Activated CD4-positive, CD25-positive, alpha-beta regulatory T cell treated with anti-CD3 and anti-CD28 coated beads, Interleukin-2, amount 50 U/mL, for 72 hours (primary cell): ENCODE data around the gene SLC25A48.

Source experiments
- DNase-seq: peaks from one replicate; pipeline ENCODE4 v3.0.0; 2021

The SLC25A48 gene, protein sequence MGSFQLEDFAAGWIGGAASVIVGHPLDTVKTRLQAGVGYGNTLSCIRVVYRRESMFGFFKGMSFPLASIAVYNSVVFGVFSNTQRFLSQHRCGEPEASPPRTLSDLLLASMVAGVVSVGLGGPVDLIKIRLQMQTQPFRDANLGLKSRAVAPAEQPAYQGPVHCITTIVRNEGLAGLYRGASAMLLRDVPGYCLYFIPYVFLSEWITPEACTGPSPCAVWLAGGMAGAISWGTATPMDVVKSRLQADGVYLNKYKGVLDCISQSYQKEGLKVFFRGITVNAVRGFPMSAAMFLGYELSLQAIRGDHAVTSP

DNA sequence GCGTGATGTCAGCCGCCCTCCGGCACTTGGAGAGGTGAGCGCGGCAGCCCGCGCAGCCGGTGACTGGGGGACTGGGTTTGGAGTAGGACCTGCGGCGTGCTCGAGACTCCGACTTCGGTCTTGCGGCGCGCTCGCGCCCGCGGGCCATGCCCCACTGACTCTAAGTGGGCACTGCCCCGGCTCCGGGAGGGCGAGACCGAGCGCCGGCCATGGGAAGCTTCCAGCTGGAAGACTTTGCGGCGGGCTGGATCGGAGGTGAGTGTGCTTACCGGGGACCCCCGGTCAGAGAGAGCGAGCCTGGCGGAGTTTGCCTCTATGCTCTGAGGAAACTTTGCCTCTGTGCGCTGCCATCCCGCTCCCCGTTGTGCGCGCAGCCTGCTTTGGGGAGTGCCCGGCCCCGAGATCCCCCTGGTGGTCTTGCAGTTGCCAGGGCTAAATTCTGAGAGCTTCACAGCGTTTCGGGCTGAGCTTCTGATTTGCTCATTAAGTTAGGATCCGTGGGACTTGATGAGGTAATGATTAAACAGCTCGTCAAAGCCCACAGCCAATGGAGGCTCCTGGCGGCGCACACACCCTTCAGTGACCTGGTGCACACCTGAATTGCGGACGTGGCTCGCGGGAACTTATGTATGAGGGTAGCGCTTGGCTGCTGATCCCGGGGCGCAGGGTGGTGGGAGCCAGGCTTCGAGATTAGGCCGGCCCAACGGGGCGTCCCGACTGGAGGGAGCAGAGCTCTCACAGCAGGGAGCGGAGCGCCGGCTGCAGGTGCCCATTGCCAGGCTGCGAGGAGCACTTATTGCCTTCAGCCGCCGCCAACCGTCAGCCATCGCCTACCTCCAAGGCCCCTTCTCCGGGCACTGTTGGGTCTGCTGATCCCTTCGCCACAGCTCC is at the start of gene SLC25A48:
Gene SLC25A48, plus strand, starts transcription at position 25 of the 891 bp plus-strand sequence. Its CDS starts 185 bp downstream, at position 210.
- no peak for DNase-seq

DNA sequence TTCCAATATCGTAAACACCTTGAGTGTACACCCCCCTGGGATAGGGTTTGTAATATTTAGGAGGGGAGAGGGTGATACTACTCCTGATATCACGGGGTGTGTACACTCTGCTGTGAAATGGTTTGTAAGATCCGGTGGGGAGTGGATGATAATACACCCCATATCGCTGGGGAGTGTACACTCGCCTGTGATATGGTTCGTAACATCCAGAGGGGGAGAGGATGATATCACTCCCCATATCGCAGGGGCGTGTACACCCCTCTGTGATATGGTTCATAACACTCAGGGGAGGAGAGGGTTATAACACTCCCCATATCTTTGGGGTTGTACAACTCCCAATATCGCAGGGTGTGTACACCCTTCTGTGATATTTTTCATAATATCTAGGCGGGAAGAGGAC is 33.8 kb upstream of the SLC25A48 start:
- no peak for DNase-seq

DNA sequence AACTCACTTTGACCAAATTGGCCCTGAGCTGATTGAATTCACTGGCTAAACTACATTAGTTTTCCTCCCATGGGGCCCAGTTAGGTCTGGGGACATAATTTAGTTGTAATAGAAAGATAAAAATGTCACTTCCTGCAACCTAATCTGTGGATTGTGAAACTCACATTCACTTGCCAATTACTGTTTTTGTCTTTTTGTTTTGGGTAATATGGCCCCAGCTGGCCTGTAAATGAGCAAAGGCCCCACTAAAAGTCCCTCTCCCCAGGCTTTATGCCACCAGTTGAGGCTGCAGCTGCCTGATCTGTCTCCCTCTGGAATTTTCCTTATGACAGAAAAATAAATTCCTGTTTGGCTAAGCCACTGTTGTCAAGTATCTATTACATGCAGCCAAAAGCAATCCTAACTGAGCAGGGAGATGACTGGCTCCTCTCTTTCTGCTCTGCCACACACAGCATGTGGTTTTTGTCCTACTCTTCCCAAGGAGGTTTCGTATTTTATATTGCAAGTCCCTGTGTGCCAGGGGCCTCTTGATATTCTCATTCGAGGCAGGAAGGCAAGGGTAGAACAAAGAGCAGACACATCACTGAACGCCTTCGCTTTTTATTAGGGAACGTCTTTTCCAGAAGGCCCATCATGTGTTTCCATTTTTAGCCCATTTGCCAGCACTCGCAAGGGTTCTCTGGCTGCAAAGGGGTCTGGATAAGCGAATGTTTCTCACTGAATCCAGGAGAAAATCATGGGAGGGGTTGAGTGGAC is 24.1 kb upstream of the SLC25A48 start:
- DNase-seq: no peak

DNA sequence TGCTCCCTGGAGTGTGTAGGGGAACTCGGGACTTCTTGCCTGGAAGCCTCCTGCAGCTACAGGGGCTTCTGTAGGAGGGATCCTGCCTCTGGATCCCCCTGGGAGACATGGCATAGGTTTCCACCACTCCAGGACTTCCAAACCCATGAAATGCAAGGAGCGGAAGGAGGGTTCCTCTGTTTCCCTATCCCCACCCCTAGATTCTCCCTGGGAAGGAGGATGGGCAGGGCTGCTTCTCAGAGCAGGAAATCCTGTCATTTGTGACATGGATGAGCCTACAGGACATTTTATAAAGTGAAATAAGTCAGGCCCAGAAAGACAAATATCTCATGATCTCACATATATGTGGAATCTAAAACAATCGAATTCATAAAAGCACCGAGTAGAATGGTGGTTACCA is 23.5 kb upstream of the SLC25A48 start:
- no peak for DNase-seq

DNA sequence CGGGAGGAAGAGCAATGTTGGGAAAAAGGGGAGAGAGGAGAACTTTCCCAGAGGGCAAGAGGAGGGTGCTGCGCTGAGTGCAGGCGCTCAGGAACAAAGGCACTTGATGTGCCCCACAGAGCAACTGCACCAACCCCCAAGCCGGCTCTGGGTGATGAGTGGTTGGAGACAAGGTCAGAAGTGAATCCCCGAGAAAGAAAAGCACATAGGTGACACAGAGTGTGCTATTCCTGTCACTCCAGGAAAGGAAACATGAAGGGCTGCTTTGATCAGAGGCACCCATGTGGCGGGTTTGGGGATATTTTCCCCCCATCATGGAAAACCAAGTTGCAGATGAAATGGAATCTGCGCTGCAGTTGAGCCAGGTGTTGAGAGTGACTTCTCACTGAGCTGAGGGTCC is 20.7 kb upstream of the SLC25A48 start:
- no peak for DNase-seq

DNA sequence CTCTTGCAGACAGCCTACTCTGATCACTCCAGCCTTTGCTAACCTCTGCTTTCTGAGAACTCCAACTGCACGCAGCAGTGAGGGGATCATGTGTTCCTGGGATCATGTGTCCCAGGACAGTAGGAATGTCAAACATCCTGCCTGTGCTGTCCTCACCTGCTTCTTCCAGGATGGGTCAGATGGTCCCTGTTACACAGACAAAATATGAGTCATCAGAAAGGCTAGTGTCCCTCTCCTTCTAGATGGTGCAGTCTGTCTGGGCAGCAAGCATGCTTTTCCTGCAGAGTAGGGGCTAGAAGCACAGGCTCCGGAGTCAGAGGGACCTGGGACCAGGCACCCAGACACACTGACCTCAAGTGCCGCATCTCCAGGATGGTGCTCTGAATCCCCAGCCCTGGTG is 20.1 kb upstream of the SLC25A48 start:
- no peak for DNase-seq

DNA sequence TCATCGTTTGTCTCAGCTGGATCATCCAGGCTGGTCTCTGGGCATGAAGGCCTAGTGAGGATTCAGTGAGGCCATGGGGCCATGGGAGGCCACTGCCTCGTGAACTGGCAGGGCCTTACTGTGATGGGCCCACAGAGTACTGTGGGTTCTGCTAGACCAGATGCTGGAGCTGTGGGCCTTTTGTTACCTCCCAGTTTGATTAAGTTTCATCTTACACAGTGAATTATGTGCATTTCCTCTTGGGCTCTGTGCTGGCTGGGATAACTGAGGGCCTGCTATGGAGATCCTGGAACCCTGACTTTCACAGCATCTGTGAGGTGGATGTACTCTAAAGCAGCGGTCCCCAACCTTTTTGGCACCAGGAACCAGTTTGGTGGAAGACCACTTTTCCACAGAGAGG is 19.7 kb upstream of the SLC25A48 start:
- no peak for DNase-seq

DNA sequence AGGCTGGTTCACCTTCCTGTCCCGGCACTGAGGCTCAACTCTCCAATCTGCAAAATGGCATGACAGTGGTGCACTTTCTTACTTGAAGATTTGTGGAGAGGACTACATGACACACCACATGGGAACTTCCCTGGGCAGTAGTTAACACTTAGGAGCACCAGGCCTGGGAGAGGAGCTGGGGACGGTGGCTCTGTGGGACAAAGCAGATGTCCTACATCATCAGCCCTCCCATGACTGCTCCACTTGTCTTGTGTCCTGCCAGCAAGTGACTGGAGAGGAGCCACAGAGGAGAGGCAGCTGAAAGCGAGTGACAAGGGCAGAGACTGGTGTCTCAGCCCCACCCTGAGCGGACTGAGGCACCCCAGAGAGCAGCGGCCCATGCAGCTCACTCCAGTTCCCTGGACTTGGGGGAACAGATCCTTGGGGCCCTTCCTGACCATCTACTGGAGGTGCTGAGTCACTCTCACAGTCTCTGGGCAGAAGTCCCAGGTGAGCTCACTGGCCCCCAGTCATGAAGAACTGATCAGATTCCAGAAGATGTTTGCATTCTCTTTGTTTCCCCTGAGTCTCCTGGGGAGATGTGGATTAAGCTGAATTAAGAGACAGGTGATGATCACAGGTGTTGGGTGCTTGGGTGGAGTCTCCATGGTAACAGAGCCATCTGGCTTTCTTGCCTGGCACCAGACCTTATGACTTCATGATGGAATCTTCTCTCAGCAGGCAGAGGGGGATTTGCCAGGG is 13.2 kb upstream of the SLC25A48 start:
- DNase-seq: no peak

DNA sequence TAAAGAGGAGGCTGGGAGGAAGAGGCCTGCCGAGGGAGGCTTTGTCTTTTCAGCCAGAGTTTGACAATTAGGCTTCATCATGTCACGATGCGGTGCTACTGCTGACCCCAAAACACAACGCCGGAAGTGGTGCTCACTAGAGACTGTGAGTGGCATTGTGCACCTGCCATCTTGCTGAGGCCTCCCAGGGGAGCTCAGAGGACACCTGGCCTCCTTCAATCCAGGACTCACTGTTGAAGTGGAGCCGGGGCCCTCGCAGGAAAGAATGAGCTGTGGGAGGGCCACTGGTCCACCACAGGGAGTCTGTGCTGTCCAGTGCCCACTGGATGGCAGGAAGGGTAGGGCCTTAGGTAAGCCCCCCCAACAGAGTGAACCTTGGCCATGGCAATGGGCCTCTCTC is 12.7 kb upstream of the SLC25A48 start:
- DNase-seq: no peak

DNA sequence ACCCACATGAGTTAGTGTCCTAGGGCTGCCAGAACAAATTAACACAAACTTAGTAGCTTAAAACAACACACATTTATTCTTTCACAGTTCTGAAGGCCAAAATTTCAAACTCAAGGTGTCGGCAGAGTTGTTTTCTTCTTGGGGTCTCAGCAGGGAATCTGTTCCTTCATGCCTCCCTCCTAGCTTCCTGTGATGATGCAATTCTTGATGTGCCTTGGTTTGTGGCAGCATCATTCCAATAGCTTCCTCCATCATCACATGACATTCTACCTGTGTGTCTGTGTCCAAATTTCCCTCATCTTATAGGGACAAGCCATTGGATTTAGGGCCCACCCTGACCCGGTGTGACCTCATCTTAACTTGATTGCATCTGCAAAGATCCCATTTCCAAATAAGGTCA is 12.2 kb upstream of the SLC25A48 start:
- no peak for DNase-seq

DNA sequence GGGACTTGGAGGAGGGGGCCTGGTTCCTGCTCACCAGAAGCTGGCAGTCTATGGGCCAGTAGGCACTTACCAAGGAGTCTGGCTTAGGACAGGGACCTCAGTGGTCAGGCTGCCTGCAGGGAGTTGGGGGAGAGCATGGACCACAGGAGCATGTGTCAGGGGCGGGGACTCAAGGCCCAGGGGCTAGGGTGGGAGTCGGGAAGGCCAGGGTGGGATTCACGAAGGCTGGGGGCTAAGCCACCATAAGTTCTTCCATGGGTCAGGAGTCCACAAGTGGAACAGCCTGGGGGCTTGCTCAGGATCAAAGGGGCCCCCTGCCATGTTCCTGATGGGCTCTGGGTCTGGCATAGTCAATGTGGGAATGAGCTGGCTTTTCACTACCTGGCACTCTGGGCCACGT is 11.5 kb upstream of the SLC25A48 start:
- DNase-seq: no peak

DNA sequence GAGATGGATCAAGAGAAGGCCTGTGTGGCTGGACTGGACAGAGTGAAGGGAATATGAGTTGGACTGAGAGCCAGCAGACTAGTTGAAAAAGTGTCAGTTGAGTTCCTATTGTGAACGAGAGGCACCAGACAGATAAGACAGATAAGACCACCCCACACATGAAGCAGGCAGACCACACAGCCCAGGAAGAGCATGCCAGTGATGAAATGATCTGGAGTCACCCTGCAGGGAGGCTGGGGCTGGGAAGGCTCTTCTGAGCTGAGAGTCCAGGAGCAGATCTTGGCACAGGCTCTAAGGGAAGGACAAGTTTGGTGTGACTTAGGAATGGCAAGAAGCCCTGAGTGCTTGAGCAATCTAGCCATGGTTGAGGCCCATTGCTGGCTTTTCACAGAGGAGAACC is 10.6 kb upstream of the SLC25A48 start:
- no peak for DNase-seq

DNA sequence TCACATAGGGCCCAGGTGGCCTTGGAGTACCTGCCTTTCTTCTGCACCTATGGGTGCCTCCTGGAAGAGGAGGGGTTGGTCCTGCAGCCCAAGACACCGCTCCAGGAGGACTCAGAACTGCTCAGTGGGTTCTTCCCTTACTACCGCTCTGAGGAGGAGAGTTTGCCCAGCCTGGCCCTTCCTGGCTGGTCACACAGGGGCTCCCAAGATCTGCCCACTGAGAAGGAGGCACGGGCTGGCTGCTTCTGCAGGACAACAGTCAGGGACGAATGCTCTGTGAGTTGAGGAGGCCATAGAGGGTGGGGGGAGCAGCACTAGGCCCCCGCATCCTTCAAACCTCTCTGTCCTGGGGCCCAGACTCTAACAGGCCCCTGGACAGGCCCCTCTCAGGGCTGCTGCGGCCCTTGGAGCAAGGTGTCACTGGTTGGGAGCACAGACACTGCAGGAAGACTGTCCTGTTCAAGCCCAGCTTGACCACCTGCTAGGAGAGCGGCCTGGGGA is 9.9 kb upstream of the SLC25A48 start:
- no peak for DNase-seq

DNA sequence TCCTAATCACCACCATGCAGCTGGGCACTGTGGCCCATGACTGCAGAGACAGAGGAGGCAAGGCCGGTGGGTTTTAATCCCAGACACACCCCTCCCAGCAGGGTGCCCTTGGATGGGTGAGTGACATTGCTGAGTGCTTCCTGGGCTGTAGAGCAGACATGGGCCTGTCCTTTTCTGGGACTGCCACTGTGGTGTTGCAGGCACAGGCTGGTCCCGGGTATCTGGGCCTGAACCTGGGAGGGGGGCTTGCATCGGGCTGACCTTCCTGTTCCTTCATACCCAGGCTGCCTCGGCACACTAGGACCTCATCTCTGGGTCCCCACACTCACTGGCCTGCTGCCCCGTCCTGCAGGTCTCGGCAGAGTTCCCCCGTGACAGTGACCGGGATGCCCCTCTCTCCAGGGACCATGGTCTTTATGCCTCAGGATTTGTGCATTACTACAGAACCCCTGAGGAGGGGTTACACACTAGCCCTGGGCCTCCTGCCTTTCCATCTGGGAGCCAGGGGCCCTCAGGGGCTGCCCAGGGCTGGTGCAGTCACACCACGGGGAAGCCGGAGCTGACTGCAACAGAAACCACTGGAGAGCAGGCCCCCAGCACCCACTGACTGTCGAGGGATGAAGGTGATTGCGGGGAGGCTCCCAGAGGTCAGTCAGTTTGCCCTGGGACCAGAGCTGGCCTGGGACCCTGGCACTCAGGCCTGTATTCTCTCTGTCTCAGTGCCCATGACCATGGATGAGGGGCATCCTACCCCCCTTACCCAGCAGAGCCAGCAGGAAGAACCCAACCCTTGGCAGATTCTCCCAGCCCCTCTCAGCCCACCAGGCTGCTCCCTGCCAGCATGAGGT is 8.9 kb upstream of the SLC25A48 start:
- DNase-seq: no peak

DNA sequence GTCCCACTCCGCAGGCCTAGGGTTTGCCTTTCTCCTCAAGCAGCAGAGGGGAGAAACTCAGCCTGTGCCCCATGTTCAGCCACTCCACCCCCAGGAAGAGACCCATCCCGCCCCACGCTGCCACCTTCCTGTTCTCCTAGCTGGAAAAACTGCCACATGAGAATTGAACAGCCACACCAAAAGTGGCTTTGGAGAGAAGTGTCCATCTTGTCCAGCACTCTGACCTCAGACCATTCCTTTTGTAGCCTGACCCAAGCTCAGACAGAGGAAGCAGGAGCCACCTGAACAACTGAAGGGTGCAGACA is 8.3 kb upstream of the SLC25A48 start:
- DNase-seq: no peak

DNA sequence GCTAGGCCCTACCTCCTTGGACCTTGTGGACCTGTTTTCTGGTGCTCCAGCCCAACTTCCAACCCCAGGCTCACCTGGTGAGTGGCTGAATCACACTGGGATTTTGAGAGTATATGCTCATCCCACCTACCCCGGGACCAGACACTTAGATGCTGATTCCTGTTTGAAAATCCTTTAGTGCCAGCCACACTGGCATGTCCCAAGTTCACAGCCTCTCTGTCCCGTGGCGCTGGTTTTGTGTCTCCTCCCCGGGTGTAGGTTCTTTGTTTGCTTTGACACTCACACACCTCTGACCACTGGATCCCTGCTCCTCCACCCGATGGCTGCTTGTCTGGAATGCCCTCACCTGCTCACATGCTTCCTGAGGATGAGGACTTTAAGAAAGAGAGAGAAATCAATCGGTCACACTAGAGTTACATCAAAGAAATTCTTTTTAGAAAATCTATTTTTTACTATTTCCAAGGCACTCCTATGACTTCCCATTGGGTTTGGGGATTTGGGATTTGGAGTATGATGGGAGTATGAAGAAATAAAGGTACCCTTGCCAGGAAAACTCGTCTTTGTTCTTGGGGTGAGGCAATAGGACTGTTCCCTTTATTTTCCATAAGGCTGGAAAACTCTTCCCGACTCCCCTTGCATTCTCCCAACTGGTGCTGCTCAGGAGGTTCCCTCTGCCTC is 7.3 kb upstream of the SLC25A48 start:
- no peak for DNase-seq

DNA sequence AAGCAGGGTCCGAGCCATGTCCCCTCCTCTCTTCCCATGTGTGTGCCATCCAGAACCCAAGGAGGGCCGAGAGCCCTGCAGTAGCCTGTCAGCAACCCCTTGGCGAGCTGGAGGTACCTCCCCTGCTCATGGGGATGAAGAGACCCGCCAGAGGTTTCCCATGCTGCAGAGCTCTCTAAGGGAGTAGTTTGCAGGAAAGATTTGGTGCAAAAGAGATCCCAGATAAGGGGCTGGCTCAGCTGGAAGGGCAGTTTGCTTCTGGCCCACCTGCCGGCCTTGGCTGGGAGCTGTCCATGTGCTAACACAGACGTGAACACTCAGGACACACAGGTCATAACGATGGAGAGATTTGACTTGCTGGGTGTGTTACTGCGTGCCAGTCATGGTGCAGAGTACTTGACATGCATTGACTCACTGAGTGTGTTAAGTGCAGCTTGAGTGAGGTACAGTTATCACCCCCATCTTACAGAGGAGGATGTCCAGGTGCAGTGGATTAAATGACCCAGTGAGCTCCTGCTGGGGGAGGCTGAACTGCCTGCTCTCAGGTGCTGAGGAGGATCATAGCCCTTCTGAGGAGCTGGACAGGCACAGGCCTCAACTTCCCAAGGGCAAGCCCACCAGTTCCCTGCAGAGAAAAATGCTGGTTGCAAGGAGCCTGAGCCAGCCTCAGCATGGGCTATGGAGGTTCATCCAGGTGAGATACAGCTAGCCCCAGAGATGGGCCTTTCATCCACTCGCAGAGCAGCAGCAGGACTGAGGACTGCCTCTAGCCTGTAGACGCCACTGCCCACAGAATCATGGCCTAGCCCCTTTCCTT is 6.3 kb upstream of the SLC25A48 start:
- no peak for DNase-seq

DNA sequence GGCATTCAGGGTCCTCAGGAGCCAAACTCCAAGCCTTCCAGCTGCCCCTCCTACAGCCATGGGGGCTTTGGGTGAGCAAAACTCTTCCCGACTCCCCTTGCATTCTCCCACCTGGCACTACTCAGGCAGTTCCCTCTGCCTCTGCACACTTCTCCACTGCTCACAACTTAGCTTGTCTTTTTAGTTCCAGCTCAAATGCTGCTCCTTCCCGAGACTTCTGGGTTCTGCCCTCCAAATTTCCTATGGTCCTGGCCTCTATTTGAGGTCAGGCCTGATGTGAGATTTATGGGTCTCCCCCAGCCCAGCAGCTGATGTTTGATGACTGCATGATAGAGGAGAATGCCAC is 5.7 kb upstream of the SLC25A48 start:
- no peak for DNase-seq

DNA sequence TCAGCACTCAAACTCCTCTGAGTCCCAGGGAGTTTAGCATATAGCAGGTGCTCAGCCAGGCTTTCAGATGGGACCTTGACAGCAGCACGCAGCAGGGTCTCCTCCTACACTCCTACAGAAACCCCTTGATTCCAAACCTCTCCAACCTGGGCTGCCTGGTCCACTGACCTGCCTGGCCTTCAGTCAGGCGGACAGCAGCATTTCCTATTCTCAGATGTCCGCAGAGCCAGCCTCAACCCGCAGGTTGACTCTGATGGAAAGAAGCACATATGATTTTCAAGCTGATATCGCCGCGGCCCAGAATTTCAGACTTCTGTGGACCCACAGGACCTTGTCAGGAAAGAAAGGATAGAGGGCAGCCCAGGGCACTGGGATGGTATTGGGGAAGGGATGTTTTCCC is 5.3 kb upstream of the SLC25A48 start:
- no peak for DNase-seq

DNA sequence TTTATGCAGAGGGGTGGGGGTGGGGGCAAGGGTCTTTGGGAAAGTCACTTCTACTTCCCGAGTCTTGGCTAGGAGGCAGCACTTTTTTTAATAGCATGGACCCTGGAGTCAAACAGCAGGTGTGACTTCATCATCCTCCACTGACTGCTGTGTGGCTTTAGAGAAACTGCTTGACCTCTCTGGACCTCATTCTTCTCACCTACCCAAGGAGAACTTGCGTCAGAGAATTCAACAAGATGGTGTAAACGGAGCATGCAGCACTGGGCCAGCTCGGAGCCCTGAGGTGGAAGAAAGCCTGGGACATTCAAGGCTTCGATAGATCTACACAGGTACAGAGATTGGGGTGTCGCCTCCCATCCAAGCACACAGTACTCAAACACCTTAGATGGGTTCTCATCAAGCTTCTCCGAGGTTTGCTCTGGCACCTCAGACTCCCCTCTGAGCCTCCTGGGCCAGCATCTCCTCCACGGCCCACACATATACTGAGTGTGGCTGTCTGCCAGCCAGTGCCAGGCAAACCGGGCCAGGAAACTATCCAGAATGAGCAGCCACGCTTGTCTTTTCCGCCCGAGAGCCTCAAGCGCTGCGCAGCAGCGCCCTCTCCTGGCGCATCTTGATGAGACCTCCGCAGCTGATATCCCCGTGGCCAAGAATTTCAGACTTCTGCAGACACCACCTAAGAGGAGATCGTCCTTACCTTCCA is 4.6 kb upstream of the SLC25A48 start:
- DNase-seq: no peak
